ENCODE data around the gene TSHZ1.

- TF ChIP-seq CTCF (IDR thresholded peaks at IDR 0.05; ENCODE audit: low read length) (no peak), EZH2 (IDR thresholded peaks at IDR 0.05; ENCODE audit: borderline replicate concordance, low read length) (no peak)
Observed at GRCh38 chr18:75169411-75169810, 41.2 kb upstream of the TSHZ1 start.
